Nephron progenitor cell (in vitro differentiated cells): ENCODE measurements around the gene SSTR5.

Experiments used
- DNase-seq: peaks from one replicate; pipeline ENCODE4 v3.0.0; 2021
- H3K27ac Mint-ChIP-seq: 2 replicates; pipeline ENCODE4 v1.8.0; 2021; ENCODE audit warnings: mild to moderate bottlenecking, moderate library complexity, mixed read lengths
- H3K27me3 Mint-ChIP-seq: 2 replicates; pipeline ENCODE4 v1.8.0; 2021; ENCODE audit warnings: mild to moderate bottlenecking, low read depth, mixed read lengths; ENCODE audit not compliant: poor library complexity
- H3K36me3 Mint-ChIP-seq: 2 replicates; pipeline ENCODE4 v1.8.0; 2021; ENCODE audit warnings: low read depth, mixed read lengths
- H3K4me1 Mint-ChIP-seq: 2 replicates; pipeline ENCODE4 v1.8.0; 2021; ENCODE audit warnings: mixed read lengths
- H3K4me3 Mint-ChIP-seq: 2 replicates; pipeline ENCODE4 v1.8.0; 2021; ENCODE audit warnings: mild to moderate bottlenecking, moderate library complexity, mixed read lengths
- H3K9me3 Mint-ChIP-seq: 2 replicates; pipeline ENCODE4 v1.8.0; 2021; ENCODE audit warnings: mild to moderate bottlenecking, moderate library complexity, mixed read lengths
- CTCF ChIP-seq: fragments of 200-600 bp; sonication (generic); IDR thresholded peaks from 2 replicates; pipeline ENCODE4 v1.5.0; 2021; ENCODE audit warnings: antibody characterized with exemption

Gene SSTR5

GRCh38 chr16:1074379-1074649, 1.8 kb downstream of the SSTR5 start:
- no peak overlapping the region for H3K27ac Mint-ChIP-seq
- peaks cover 23% of the 10 kb centered on the region for H3K4me1 Mint-ChIP-seq
- TF ChIP-seq CTCF = no peak
- no peak for DNase-seq
- no peaks in the 10 kb centered on the region for H3K9me3 Mint-ChIP-seq
- peaks cover 39% of the 10 kb centered on the region for H3K27me3 Mint-ChIP-seq
- no peaks in the 10 kb centered on the region for H3K36me3 Mint-ChIP-seq
- no peak overlapping the region for H3K4me3 Mint-ChIP-seq

- H3K4me1 Mint-ChIP-seq = peaks cover 17% of the 10 kb centered on the region
- no peak for TF ChIP-seq CTCF
Measured at GRCh38 chr16:1075546-1075945, 3.0 kb downstream of the SSTR5 start.

GRCh38 chr16:1076801-1077576, 4.4 kb downstream of the SSTR5 start:
- TF ChIP-seq CTCF = no peak
- peaks cover 24% of the 10 kb centered on the region for H3K4me1 Mint-ChIP-seq
- no peaks in the 10 kb centered on the region for H3K9me3 Mint-ChIP-seq
- peaks cover 29% of the 10 kb centered on the region for H3K27me3 Mint-ChIP-seq
- peak overlapping the region; percentile 56 for H3K27ac Mint-ChIP-seq
- no peak for DNase-seq
- H3K4me3 Mint-ChIP-seq = peak overlapping the region; percentile 13
- no peaks in the 10 kb centered on the region for H3K36me3 Mint-ChIP-seq

More at GRCh38 chr16:1075546-1075945, 3.0 kb downstream of the SSTR5 start:
- Mint-ChIP-seq H3K9me3 (no peaks in the 10 kb centered on the region), H3K36me3 (no peaks in the 10 kb centered on the region), H3K4me3 (no peak overlapping the region), H3K27ac (no peak overlapping the region), H3K27me3 (peaks cover 38% of the 10 kb centered on the region)
- no peak for DNase-seq

- no peaks in the 10 kb centered on the region for H3K9me3 Mint-ChIP-seq
- H3K4me3 Mint-ChIP-seq = no peak overlapping the region
- H3K27ac Mint-ChIP-seq = no peak overlapping the region
Measured at GRCh38 chr16:1077877-1078578, 5.5 kb downstream of the SSTR5 start.

GRCh38 chr16:1078579-1079021, 6.1 kb downstream of the SSTR5 start:
- Mint-ChIP-seq H3K4me3 (no peak overlapping the region), H3K36me3 (no peaks in the 10 kb centered on the region), H3K4me1 (peaks cover 36% of the 10 kb centered on the region), H3K27me3 (peaks cover 14% of the 10 kb centered on the region), H3K9me3 (no peaks in the 10 kb centered on the region), H3K27ac (no peak overlapping the region)
- DNase-seq = no peak
- no peak for TF ChIP-seq CTCF

More at GRCh38 chr16:1077877-1078578, 5.5 kb downstream of the SSTR5 start:
- no peaks in the 10 kb centered on the region for H3K36me3 Mint-ChIP-seq
- no peak for TF ChIP-seq CTCF
- H3K27me3 Mint-ChIP-seq = peaks cover 20% of the 10 kb centered on the region
- peaks cover 34% of the 10 kb centered on the region for H3K4me1 Mint-ChIP-seq
- no peak for DNase-seq

- TF ChIP-seq CTCF = no peak
- Mint-ChIP-seq H3K27ac (no peak overlapping the region), H3K36me3 (no peaks in the 10 kb centered on the region), H3K4me1 (peaks cover 41% of the 10 kb centered on the region), H3K27me3 (peaks cover 10% of the 10 kb centered on the region), H3K9me3 (peaks cover 6% of the 10 kb centered on the region), H3K4me3 (no peak overlapping the region)
- DNase-seq = no peak
Measured at GRCh38 chr16:1079341-1079740, 6.8 kb downstream of the SSTR5 start.
